ENCODE measurements around the gene ATP5F1D. TPM values are rescaled to one million over a fixed set of nuclear protein-coding genes. Genes with fewer than 3 reads are reported as not detected.

The ATP5F1D gene
- total and polyA plus RNA-seq, 2 of the 13 experiments (the other 11 are each of a cell fraction or from before 2014, with no cell fraction given), result 39.4 to 78.7 TPM

DNA sequence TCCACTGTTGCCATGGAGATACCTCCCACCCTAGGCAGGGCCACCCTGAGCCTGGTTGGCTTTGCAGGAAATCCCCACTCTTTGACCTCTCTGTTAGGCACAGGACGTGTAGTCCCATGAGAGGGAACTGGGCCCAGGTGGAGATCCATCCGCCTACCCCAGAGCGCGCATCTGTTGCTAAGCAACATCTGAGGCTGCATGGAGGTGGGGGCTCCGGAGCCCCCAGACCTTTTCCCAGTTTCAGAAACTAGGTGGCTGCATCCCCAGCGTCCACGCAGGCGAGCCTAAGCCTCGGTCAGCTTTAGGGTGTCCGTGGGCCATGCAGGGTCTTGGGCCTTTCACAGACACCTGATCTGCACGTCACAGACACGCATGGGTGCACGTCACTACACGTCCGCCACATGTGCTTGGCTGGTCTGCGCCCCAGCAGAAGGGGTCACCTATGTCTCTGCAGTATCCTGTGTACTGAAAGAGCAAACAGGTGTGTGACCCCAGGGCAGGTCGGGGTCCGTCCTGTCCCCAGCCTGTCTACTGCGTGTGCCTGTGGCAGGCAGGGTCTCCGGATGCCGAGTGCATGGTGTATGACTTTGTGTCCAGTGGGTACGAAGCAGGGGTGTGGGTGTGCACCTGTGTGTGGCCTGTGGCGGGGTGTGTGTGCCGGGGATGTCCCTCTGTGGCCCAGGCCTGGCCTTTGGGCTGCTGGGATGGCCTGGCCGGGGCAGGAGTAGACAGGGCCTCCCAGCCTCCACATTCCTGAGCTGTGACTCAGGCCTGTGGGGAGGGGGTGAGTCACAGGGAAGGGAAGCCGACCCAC is 23.5 kb downstream of the ATP5F1D start (continued):
- TF ChIP-seq, protein P1, sequence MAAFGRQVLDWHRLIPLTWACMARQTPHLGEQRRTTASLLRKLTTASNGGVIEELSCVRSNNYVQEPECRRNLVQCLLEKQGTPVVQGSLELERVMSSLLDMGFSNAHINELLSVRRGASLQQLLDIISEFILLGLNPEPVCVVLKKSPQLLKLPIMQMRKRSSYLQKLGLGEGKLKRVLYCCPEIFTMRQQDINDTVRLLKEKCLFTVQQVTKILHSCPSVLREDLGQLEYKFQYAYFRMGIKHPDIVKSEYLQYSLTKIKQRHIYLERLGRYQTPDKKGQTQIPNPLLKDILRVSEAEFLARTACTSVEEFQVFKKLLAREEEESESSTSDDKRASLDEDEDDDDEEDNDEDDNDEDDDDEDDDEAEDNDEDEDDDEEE (CRISPR knock-in tag; IDR thresholded peaks at IDR 0.05), result no peak
- TF ChIP-seq, protein P2, sequence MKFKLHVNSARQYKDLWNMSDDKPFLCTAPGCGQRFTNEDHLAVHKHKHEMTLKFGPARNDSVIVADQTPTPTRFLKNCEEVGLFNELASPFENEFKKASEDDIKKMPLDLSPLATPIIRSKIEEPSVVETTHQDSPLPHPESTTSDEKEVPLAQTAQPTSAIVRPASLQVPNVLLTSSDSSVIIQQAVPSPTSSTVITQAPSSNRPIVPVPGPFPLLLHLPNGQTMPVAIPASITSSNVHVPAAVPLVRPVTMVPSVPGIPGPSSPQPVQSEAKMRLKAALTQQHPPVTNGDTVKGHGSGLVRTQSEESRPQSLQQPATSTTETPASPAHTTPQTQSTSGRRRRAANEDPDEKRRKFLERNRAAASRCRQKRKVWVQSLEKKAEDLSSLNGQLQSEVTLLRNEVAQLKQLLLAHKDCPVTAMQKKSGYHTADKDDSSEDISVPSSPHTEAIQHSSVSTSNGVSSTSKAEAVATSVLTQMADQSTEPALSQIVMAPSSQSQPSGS (CRISPR knock-in tag; IDR thresholded peaks at IDR 0.05), result peak; percentile 97
- TF ChIP-seq ZSCAN22 (CRISPR knock-in tag; IDR thresholded peaks at IDR 0.05), result no peak
- TF ChIP-seq GABPA (IDR thresholded peaks at IDR 0.05; ENCODE audit: low read depth, low read length), result no peak
- no peak for TF ChIP-seq GABPA (CRISPR knock-in tag; IDR thresholded peaks at IDR 0.05; ENCODE audit: low read depth)
- TF ChIP-seq, protein P3, sequence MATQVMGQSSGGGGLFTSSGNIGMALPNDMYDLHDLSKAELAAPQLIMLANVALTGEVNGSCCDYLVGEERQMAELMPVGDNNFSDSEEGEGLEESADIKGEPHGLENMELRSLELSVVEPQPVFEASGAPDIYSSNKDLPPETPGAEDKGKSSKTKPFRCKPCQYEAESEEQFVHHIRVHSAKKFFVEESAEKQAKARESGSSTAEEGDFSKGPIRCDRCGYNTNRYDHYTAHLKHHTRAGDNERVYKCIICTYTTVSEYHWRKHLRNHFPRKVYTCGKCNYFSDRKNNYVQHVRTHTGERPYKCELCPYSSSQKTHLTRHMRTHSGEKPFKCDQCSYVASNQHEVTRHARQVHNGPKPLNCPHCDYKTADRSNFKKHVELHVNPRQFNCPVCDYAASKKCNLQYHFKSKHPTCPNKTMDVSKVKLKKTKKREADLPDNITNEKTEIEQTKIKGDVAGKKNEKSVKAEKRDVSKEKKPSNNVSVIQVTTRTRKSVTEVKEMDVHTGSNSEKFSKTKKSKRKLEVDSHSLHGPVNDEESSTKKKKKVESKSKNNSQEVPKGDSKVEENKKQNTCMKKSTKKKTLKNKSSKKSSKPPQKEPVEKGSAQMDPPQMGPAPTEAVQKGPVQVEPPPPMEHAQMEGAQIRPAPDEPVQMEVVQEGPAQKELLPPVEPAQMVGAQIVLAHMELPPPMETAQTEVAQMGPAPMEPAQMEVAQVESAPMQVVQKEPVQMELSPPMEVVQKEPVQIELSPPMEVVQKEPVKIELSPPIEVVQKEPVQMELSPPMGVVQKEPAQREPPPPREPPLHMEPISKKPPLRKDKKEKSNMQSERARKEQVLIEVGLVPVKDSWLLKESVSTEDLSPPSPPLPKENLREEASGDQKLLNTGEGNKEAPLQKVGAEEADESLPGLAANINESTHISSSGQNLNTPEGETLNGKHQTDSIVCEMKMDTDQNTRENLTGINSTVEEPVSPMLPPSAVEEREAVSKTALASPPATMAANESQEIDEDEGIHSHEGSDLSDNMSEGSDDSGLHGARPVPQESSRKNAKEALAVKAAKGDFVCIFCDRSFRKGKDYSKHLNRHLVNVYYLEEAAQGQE (IDR thresholded peaks at IDR 0.05; ENCODE audit: borderline replicate concordance in 1 of 2, low read depth in 1 of 2, low read length in 2 of 2), result no peak
- TF ChIP-seq, protein P4, sequence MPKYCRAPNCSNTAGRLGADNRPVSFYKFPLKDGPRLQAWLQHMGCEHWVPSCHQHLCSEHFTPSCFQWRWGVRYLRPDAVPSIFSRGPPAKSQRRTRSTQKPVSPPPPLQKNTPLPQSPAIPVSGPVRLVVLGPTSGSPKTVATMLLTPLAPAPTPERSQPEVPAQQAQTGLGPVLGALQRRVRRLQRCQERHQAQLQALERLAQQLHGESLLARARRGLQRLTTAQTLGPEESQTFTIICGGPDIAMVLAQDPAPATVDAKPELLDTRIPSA (CRISPR knock-in tag; IDR thresholded peaks at IDR 0.05; ENCODE audit: borderline replicate concordance), result no peak
- no peak for TF ChIP-seq RFX5 (IDR thresholded peaks at IDR 0.05; ENCODE audit: low read depth, low read length)
- TF ChIP-seq, protein P5, sequence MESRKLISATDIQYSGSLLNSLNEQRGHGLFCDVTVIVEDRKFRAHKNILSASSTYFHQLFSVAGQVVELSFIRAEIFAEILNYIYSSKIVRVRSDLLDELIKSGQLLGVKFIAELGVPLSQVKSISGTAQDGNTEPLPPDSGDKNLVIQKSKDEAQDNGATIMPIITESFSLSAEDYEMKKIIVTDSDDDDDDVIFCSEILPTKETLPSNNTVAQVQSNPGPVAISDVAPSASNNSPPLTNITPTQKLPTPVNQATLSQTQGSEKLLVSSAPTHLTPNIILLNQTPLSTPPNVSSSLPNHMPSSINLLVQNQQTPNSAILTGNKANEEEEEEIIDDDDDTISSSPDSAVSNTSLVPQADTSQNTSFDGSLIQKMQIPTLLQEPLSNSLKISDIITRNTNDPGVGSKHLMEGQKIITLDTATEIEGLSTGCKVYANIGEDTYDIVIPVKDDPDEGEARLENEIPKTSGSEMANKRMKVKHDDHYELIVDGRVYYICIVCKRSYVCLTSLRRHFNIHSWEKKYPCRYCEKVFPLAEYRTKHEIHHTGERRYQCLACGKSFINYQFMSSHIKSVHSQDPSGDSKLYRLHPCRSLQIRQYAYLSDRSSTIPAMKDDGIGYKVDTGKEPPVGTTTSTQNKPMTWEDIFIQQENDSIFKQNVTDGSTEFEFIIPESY (CRISPR knock-in tag; IDR thresholded peaks at IDR 0.05), result peak; percentile 33; the same call in 1 of the 2 replicates
- no peak for TF ChIP-seq ZNF670 (CRISPR knock-in tag; IDR thresholded peaks at IDR 0.05; ENCODE audit: borderline replicate concordance)
- TF ChIP-seq, protein P6, sequence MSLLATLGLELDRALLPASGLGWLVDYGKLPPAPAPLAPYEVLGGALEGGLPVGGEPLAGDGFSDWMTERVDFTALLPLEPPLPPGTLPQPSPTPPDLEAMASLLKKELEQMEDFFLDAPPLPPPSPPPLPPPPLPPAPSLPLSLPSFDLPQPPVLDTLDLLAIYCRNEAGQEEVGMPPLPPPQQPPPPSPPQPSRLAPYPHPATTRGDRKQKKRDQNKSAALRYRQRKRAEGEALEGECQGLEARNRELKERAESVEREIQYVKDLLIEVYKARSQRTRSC (CRISPR knock-in tag; IDR thresholded peaks at IDR 0.05; ENCODE audit: low read depth), result no peak
- TF ChIP-seq, protein P7, sequence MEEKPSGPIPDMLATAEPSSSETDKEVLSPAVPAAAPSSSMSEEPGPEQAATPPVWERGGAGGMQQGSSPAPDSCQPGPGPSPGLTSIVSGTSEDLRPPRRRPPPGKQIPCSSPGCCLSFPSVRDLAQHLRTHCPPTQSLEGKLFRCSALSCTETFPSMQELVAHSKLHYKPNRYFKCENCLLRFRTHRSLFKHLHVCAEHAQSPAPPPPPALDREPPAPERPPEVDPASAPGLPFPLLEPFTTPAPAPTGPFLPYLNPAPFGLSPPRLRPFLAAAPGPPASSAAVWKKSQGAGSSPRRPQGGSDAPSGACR (CRISPR knock-in tag; IDR thresholded peaks at IDR 0.05), result peak; percentile 47; the same call in 1 of the 2 replicates
- TF ChIP-seq ZBTB3 (CRISPR knock-in tag; IDR thresholded peaks at IDR 0.05; ENCODE audit: borderline replicate concordance, low read depth), result no peak
- no peak for TF ChIP-seq ZNF382 (CRISPR knock-in tag; IDR thresholded peaks at IDR 0.05; ENCODE audit: borderline replicate concordance)
- no peak for TF ChIP-seq NFIB (CRISPR knock-in tag; IDR thresholded peaks at IDR 0.05; ENCODE audit: borderline replicate concordance)

All from HepG2 (cell line).